Mononuclear cell (primary cell): Measurements from ENCODE around the gene CRHR2. TPM values are rescaled to one million over a fixed set of nuclear protein-coding genes. Genes with fewer than 3 reads are reported as not detected.

Experiments
- H3K27me3 ChIP-seq: 2 replicates; pipeline ENCODE4 v1.6.0; 2011; ENCODE audit warnings: low read length, control low read depth; ENCODE audit not compliant: insufficient read depth
- H3K4me1 ChIP-seq: 2 replicates; pipeline ENCODE4 v1.5.1; 2011; ENCODE audit warnings: mild to moderate bottlenecking, low read length, control low read depth; ENCODE audit not compliant: insufficient read depth
- H3K4me3 ChIP-seq: 2 replicates; pipeline ENCODE4 v1.5.1; 2011; ENCODE audit warnings: mild to moderate bottlenecking, low read length, moderate library complexity
- H3K9me3 ChIP-seq: 2 replicates; pipeline ENCODE4 v1.5.1; 2011; ENCODE audit warnings: low read depth, mild to moderate bottlenecking, control low read depth, low read length
- total RNA-seq: library from RNA; depleted of rRNA; stranded (reverse); fragments of >200 nt; gene quantifications from one replicate; pipeline ENCODE4 v1.2.3, GENCODE V29; 2012

The CRHR2 gene
- total RNA-seq, 1 donor = not detected

- Histone ChIP-seq H3K27me3 (no peaks in the 10 kb centered on the region), H3K9me3 (no peaks in the 10 kb centered on the region), H3K4me1 (no peaks in the 10 kb centered on the region), H3K4me3 (no peak overlapping the region)
Measured at GRCh38 chr7:30698481-30698880, 16.2 kb upstream of the CRHR2 start.

DNA sequence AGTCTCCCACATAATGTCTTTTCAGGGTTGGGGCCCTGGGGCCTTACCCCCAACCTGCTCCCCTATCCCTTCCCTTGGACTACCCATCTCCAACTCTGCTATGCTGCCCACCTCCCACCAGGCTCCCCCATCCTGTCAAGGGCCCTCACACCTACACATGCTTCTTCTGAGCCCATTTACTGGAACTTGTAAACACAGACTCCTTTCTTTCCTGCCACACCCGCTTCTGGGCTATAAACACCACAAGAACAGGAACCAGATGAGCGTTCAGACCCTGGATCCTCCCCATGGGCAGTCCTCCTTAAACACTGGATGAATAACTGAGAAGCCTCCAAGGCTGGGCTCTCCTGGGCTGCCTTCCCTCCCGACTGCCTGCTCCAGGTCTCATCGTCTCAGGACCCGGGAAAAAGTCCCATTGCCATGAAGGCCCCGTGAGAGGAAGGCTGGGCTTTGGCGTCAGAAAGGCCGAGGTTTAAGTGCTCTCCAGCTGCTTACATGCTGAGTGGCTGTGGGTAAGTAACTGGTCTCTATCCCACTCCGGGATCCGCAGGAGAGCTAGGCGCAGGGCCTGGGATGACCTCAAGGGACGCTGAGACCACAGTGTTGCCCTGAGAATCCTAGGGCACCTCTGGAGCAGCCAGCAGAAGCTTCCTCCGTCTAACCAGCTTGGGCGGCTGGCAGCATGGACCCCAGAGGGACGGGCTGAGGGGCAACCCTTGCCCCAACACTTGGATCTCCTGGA lies 15.6 kb upstream of the CRHR2 start:
- H3K4me3 ChIP-seq = no peak overlapping the region
- no peaks in the 10 kb centered on the region for H3K27me3 ChIP-seq
- H3K9me3 ChIP-seq = no peaks in the 10 kb centered on the region
- no peaks in the 10 kb centered on the region for H3K4me1 ChIP-seq

GRCh38 chr7:30694774-30695721 lies 12.8 kb upstream of the CRHR2 start:
- no peaks in the 10 kb centered on the region for H3K4me1 ChIP-seq
- no peaks in the 10 kb centered on the region for H3K27me3 ChIP-seq
- H3K9me3 ChIP-seq = no peaks in the 10 kb centered on the region
- H3K4me3 ChIP-seq = no peak overlapping the region

DNA sequence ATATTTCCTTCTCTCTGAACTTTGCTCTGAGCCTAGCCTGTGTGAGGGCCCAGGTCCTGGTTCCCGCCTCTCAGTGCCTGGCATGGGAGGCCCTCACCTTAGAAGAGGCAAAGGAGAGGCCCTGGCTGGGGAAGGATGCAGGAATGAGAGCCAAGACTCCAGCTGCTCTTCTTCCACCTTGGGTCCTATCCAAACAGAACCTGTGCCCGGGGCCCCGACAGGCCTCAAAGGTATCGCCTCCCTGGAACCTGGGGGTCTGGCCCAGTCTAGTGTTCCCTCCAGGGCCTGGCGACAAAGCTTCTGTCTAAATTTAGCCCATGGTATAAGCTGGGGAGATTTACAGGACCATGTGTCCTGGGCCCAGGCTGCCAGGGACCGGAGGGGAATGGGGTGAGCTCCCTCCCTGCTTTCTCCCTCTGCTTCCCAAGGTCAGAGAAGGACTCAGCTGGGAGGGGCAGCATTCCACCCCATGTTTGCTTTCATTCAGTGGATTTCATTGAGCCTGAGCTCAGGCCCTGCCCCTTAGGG lies 12.0 kb upstream of the CRHR2 start:
- no peaks in the 10 kb centered on the region for H3K4me1 ChIP-seq
- H3K9me3 ChIP-seq = no peaks in the 10 kb centered on the region
- H3K4me3 ChIP-seq = no peak overlapping the region
- H3K27me3 ChIP-seq = no peaks in the 10 kb centered on the region

DNA sequence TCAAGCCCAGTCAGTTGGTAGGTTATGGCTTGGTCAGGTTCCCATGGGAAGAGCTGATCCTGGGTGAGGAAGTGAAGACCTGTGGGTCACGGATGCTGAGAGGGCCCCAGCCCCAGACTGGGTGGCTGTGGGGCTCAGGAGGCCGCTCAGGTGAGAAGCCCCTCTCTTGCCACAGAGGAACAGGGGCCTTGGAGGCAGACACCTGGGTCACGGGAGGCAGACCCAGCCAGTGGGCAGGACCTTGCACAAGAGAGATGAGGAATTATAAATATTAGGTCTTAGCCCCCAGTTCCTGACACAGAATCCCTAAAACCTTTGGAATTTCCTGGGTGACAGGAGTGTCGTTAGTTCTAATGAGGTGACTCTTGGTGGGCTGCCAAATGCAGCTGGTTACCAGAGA lies 10.6 kb upstream of the CRHR2 start:
- Histone ChIP-seq H3K9me3 (no peaks in the 10 kb centered on the region), H3K4me3 (no peak overlapping the region), H3K27me3 (no peaks in the 10 kb centered on the region), H3K4me1 (no peaks in the 10 kb centered on the region)

GRCh38 chr7:30692438-30692837 lies 10.2 kb upstream of the CRHR2 start:
- no peaks in the 10 kb centered on the region for H3K9me3 ChIP-seq
- H3K4me1 ChIP-seq = no peaks in the 10 kb centered on the region
- H3K4me3 ChIP-seq = no peak overlapping the region
- H3K27me3 ChIP-seq = no peaks in the 10 kb centered on the region

- Histone ChIP-seq H3K4me1 (no peaks in the 10 kb centered on the region), H3K27me3 (no peaks in the 10 kb centered on the region), H3K4me3 (no peak overlapping the region), H3K9me3 (no peaks in the 10 kb centered on the region)
Measured at GRCh38 chr7:30690011-30690410, 7.8 kb upstream of the CRHR2 start.

- no peaks in the 10 kb centered on the region for H3K4me1 ChIP-seq
- H3K4me3 ChIP-seq = no peak overlapping the region
- no peaks in the 10 kb centered on the region for H3K9me3 ChIP-seq
- H3K27me3 ChIP-seq = peaks cover 8% of the 10 kb centered on the region
Measured at GRCh38 chr7:30688718-30689221, 6.5 kb upstream of the CRHR2 start.

DNA sequence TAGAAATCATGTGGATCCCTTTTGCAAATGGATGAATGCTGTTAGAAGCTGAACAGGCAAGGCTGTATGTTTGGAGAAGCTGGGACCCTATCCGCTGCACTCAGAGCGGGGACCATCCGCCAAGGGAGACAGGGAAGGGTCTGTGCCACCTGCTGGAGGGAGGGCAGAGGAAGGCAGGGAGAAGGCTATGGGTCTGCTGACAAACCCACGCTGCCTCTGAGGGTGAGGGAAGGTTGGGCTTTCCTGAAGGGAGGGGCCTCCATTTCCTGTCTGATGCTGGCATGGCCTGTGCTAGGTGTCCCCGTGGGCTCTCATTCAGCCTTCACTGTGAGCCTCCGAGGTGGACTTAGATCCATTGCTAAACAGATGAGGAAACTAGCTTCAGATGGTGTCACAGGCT lies 5.3 kb upstream of the CRHR2 start:
- H3K4me1 ChIP-seq = peaks cover 3% of the 10 kb centered on the region
- H3K27me3 ChIP-seq = peaks cover 19% of the 10 kb centered on the region

GRCh38 chr7:30684351-30684750 lies 2.1 kb upstream of the CRHR2 start:
- Histone ChIP-seq H3K27me3 (peaks cover 50% of the 10 kb centered on the region), H3K4me1 (peaks cover 14% of the 10 kb centered on the region), H3K4me3 (no peak overlapping the region), H3K9me3 (no peaks in the 10 kb centered on the region)

More for the DNA sequence above, 5.3 kb upstream of the CRHR2 start:
- no peaks in the 10 kb centered on the region for H3K9me3 ChIP-seq
- no peak overlapping the region for H3K4me3 ChIP-seq

GRCh38 chr7:30683816-30684215 lies 1.6 kb upstream of the CRHR2 start:
- Histone ChIP-seq H3K9me3 (no peaks in the 10 kb centered on the region), H3K4me3 (no peak overlapping the region), H3K4me1 (peaks cover 14% of the 10 kb centered on the region), H3K27me3 (peaks cover 55% of the 10 kb centered on the region)

DNA sequence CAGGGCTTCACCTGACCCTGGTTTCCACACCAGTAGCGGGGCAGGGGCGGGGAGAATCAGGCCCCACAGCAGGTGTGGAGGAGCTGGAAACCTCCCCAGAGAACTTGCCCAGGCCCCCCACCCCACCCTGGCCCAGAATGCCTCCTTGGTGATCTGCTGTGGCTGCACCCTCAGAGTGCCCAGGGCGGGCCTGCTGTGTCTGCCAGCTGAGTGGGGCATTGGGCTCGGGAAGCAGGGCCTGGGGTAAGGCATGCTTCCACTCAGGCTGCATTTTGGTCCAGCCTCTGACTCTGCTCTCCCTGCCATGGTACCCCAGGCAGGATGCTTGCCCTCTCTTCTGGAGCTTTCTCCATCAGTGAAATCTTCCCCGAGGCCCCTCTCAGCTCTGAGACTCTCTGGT lies 1.1 kb upstream of the CRHR2 start:
- Histone ChIP-seq H3K9me3 (no peaks in the 10 kb centered on the region), H3K4me1 (peaks cover 14% of the 10 kb centered on the region), H3K4me3 (no peak overlapping the region), H3K27me3 (peaks cover 55% of the 10 kb centered on the region)

- H3K4me3 ChIP-seq = no peak overlapping the region
- H3K27me3 ChIP-seq = peaks cover 55% of the 10 kb centered on the region
Measured at GRCh38 chr7:30681815-30682211, 443 bp downstream of the CRHR2 start.

DNA sequence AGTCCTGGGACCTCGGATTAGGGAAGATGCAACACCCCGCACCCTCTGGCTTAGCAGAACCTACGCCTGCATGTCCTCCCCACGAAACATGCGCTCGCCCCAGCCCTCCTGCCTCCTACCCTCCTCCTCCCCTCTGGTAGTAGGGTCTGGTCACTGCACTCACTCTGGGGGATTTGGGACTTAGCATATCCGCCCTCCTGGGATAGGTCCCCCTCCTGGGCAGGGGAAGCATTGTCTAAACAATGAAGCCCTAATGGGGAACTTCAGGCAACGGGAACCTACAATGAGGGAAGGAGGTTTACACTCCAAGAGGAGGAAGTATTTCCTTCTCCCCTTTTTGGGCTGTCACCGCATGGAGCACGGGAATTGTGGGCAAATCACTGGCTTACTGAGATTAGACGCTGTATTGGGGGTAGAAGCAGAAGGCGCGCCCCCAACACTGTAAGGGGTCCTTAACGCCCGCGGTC lies 892 bp downstream of the CRHR2 start:
- Histone ChIP-seq H3K9me3 (no peaks in the 10 kb centered on the region), H3K4me3 (no peak overlapping the region), H3K27me3 (peaks cover 55% of the 10 kb centered on the region), H3K4me1 (peaks cover 14% of the 10 kb centered on the region)

More at GRCh38 chr7:30681815-30682211, 443 bp downstream of the CRHR2 start:
- Histone ChIP-seq H3K4me1 (peaks cover 14% of the 10 kb centered on the region), H3K9me3 (no peaks in the 10 kb centered on the region)

- peaks cover 55% of the 10 kb centered on the region for H3K27me3 ChIP-seq
Measured at GRCh38 chr7:30679664-30680063, 2.6 kb downstream of the CRHR2 start.

More at GRCh38 chr7:30679664-30680063, 2.6 kb downstream of the CRHR2 start:
- Histone ChIP-seq H3K4me1 (peaks cover 14% of the 10 kb centered on the region), H3K4me3 (no peak overlapping the region), H3K9me3 (no peaks in the 10 kb centered on the region)
